ENCODE results near the gene CCDC28B.
"Not testable (repeated sequence)": the region's sequence is repeated elsewhere in the genome, so short reads cannot be mapped to it uniquely, and the experiment has no call there.

The CCDC28B gene

GRCh38 chr1:32200226-32201010 is at the start of gene CCDC28B:
Gene CCDC28B, plus strand, starts transcription at chr1:32200595. Its CDS starts 1,341 bp downstream, at chr1:32201936.
- H2AFZ ChIP-seq (ENCODE audit: low read length, unreplicated experiment): peak within 1 kb of the TSS; percentile 82
- peak within 1 kb of the TSS; percentile 96 for H3K4me3 ChIP-seq (ENCODE audit: low read depth, low read length)
- H3K36me3 ChIP-seq (ENCODE audit: insufficient read depth, low read length): 0 out of 2 replicates have a peak, but pooled peaks cover 4% of the 10 kb centered on the region
- H3K79me2 ChIP-seq (ENCODE audit: control insufficient read depth, insufficient read depth, low read length, unreplicated experiment): no peaks in the 10 kb centered on the region
- peak within 1 kb of the TSS; percentile 85 for H3K27ac ChIP-seq (ENCODE audit: low read depth, low read length)
- H3K27me3 ChIP-seq (ENCODE audit: insufficient read depth, low read length): no peaks in the 10 kb centered on the region
- peaks cover 36% of the 10 kb centered on the region for H3K4me1 ChIP-seq (ENCODE audit: control insufficient read depth, insufficient read depth, low read length, unreplicated experiment)

GRCh38 chr1:32150847-32151246 is 49.5 kb upstream of the CCDC28B start:
- Histone ChIP-seq H2AFZ (ENCODE audit: low read length, unreplicated experiment) (no peak overlapping the region), H3K4me3 (ENCODE audit: low read depth, low read length) (no peak overlapping the region), H3K4me1 (ENCODE audit: control insufficient read depth, insufficient read depth, low read length, unreplicated experiment) (peaks cover 12% of the 10 kb centered on the region), H3K27me3 (ENCODE audit: insufficient read depth, low read length) (no peaks in the 10 kb centered on the region), H3K27ac (ENCODE audit: low read depth, low read length) (peak overlapping the region; percentile 59), H3K36me3 (ENCODE audit: insufficient read depth, low read length) (peaks cover 3% of the 10 kb centered on the region), H3K79me2 (ENCODE audit: control insufficient read depth, insufficient read depth, low read length, unreplicated experiment) (peaks cover 63% of the 10 kb centered on the region)

DNA sequence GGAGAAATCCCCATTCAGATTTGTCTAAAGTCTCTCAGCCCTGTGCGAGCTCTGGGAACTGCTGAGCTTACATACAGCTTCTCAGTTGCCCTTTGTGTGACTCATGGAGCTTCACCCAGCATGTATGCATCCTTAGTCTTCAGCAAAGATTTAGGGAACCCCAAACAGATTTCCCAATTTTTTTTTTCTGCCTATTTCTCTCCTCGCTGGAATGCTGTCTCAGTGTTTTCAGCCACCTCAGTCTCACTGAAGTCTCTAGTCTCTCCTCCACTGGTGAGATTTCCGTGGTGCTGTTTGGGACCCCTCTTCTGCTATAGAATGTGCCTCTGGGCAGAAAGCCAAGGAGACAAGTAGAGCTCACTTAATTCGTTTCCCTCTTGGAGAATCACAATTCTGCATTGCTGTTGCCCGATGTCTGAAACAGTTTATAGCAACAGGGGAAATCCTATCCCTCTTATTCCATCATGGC is 49.0 kb upstream of the CCDC28B start:
- Histone ChIP-seq H3K79me2 (ENCODE audit: control insufficient read depth, insufficient read depth, low read length, unreplicated experiment) (peaks cover 58% of the 10 kb centered on the region), H3K4me3 (ENCODE audit: low read depth, low read length) (no peak overlapping the region), H3K27ac (ENCODE audit: low read depth, low read length) (peak overlapping the region; percentile 59)

DNA sequence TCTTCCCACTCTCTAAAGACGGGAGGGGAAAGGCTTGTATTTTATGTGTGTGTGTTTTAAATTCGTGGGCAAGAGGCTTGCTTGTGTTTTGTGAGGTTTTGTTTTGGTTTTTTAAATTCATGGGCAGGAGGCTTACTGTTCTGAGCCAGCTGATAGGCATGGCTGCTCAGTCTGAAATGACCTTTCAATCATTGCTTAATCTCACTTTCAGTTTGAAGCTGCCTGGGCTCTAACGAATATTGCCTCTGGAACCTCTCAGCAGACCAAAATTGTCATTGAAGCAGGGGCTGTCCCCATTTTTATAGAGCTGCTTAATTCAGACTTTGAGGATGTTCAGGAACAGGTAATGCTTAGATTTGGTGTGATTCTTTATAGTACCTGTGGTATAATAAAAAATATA is 41.2 kb upstream of the CCDC28B start:
- H3K27ac ChIP-seq (ENCODE audit: low read depth, low read length): no peak overlapping the region
- H2AFZ ChIP-seq (ENCODE audit: low read length, unreplicated experiment): no peak overlapping the region
- H3K4me1 ChIP-seq (ENCODE audit: control insufficient read depth, insufficient read depth, low read length, unreplicated experiment): no peaks in the 10 kb centered on the region
- no peaks in the 10 kb centered on the region for H3K27me3 ChIP-seq (ENCODE audit: insufficient read depth, low read length)
- no peaks in the 10 kb centered on the region for H3K79me2 ChIP-seq (ENCODE audit: control insufficient read depth, insufficient read depth, low read length, unreplicated experiment)
- H3K4me3 ChIP-seq (ENCODE audit: low read depth, low read length): no peak overlapping the region
- peaks cover 35% of the 10 kb centered on the region for H3K36me3 ChIP-seq (ENCODE audit: insufficient read depth, low read length)

More for the DNA sequence above, 49.0 kb upstream of the CCDC28B start:
- H3K36me3 ChIP-seq (ENCODE audit: insufficient read depth, low read length): peaks cover 8% of the 10 kb centered on the region
- no peak overlapping the region for H2AFZ ChIP-seq (ENCODE audit: low read length, unreplicated experiment)
- H3K4me1 ChIP-seq (ENCODE audit: control insufficient read depth, insufficient read depth, low read length, unreplicated experiment): peaks cover 12% of the 10 kb centered on the region
- no peaks in the 10 kb centered on the region for H3K27me3 ChIP-seq (ENCODE audit: insufficient read depth, low read length)

- Histone ChIP-seq H3K36me3 (ENCODE audit: insufficient read depth, low read length) (peaks cover 26% of the 10 kb centered on the region; the same call in 1 of the 2 replicates), H3K27ac (ENCODE audit: low read depth, low read length) (no peak overlapping the region), H3K79me2 (ENCODE audit: control insufficient read depth, insufficient read depth, low read length, unreplicated experiment) (no peaks in the 10 kb centered on the region), H2AFZ (ENCODE audit: low read length, unreplicated experiment) (no peak overlapping the region), H3K27me3 (ENCODE audit: insufficient read depth, low read length) (no peaks in the 10 kb centered on the region), H3K4me1 (ENCODE audit: control insufficient read depth, insufficient read depth, low read length, unreplicated experiment) (no peaks in the 10 kb centered on the region), H3K4me3 (ENCODE audit: low read depth, low read length) (no peak overlapping the region)
Measured at GRCh38 chr1:32163405-32163804, 37.0 kb upstream of the CCDC28B start.

- not testable (repeated sequence) for H3K79me2 ChIP-seq (ENCODE audit: control insufficient read depth, insufficient read depth, low read length, unreplicated experiment); H2AFZ ChIP-seq (ENCODE audit: low read length, unreplicated experiment); H3K4me3 ChIP-seq (ENCODE audit: low read depth, low read length); H3K27ac ChIP-seq (ENCODE audit: low read depth, low read length); H3K4me1 ChIP-seq (ENCODE audit: control insufficient read depth, insufficient read depth, low read length, unreplicated experiment); H3K27me3 ChIP-seq (ENCODE audit: insufficient read depth, low read length)
- peaks cover 35% of the 10 kb centered on the region for H3K36me3 ChIP-seq (ENCODE audit: insufficient read depth, low read length)
Measured at GRCh38 chr1:32165633-32166032, 34.8 kb upstream of the CCDC28B start.

DNA sequence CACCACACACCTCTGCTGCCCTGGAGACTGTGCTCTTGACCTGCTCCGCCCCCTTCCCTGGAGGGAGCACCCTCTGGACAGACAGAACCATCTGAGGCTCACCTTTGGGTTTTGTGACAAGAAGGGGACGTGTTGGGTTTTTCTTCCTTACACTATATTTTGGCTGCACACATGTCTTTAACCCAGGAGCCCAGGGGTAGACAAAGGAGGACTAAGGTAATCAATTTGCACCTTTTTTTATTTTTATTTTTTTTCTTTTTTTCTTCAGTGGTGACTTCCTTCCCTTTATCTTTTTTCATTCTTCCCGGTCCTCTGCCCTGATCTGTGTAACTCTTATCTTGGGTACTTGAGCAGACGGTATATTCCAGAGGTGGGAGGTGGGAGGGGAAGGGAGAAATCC is 29.4 kb upstream of the CCDC28B start:
- Histone ChIP-seq H3K36me3 (ENCODE audit: insufficient read depth, low read length) (peaks cover 26% of the 10 kb centered on the region), H3K79me2 (ENCODE audit: control insufficient read depth, insufficient read depth, low read length, unreplicated experiment) (no peaks in the 10 kb centered on the region), H3K4me1 (ENCODE audit: control insufficient read depth, insufficient read depth, low read length, unreplicated experiment) (peaks cover 13% of the 10 kb centered on the region), H3K4me3 (ENCODE audit: low read depth, low read length) (no peak overlapping the region), H3K27me3 (ENCODE audit: insufficient read depth, low read length) (no peaks in the 10 kb centered on the region), H3K27ac (ENCODE audit: low read depth, low read length) (no peak overlapping the region), H2AFZ (ENCODE audit: low read length, unreplicated experiment) (no peak overlapping the region)

DNA sequence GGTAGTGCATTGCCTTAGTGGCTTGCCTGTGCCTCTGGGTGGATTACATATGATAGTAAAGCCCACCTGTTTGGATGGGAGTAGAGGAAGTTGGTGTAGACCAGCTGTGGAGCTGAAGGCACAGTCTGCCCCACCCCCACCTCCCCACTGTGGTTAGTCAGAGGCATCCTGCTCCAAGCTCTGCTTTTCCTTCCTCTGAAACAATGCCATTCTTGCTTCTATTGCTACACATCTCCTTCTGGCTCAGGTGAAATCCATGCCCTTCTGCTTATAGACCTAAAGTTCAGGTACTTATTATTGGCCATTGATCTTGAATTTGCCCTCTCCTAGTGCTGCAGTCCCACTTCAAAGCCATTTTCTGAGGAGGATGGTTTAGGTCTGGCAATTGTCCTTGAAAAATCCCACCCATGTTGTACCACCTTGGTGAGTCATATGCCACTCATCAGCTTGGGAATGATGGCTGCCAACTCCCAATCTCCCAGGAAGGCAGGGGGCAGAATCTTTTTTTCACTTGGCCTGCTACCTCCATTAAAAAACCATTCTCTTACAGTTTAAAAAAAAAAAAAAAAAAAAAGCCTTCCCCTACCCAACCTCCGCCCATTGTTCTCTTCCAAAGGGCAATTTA is 27.7 kb upstream of the CCDC28B start:
- Histone ChIP-seq H3K36me3 (ENCODE audit: insufficient read depth, low read length) (peaks cover 21% of the 10 kb centered on the region), H2AFZ (ENCODE audit: low read length, unreplicated experiment) (no peak overlapping the region), H3K79me2 (ENCODE audit: control insufficient read depth, insufficient read depth, low read length, unreplicated experiment) (no peaks in the 10 kb centered on the region), H3K4me3 (ENCODE audit: low read depth, low read length) (no peak overlapping the region), H3K4me1 (ENCODE audit: control insufficient read depth, insufficient read depth, low read length, unreplicated experiment) (peaks cover 13% of the 10 kb centered on the region), H3K27ac (ENCODE audit: low read depth, low read length) (no peak overlapping the region), H3K27me3 (ENCODE audit: insufficient read depth, low read length) (no peaks in the 10 kb centered on the region)

DNA sequence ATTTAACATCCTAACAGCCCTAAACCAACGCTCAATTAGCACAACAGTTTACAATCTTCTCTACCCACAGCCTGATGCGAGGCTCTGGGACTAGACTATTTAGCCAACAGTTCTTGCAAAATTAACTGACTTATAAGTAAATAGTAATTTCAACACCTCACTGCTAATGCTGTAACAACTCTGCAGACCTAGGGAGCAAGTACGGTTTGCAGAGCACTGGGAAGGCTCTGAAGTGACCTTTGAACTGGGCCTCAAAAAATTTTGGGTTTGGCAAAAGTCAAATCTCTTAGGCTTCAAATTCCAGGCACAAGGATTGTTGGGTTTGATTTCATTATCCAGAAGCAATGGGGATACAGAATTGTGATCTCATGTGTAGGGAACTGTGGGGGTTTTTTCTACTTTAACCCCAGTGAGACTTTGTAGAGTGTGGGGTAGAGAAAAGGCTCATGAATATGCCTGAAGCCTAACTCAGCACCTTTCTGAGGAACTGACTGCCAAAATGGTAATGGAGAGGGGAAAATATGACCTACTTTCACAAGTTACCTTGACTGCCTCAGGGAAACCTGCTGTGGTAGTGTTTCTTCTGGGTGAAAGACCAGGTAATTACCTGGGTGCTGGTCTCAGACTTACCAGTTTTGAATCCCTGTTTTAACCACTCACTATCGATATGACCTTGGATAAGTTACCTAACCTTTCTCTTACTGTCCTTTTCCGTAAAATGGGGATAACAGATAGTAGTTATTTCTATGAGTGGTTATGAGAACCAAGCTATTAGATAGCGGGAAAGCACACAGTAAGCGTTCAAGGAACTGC is 21.8 kb upstream of the CCDC28B start:
- Histone ChIP-seq H3K4me1 (ENCODE audit: control insufficient read depth, insufficient read depth, low read length, unreplicated experiment) (peaks cover 16% of the 10 kb centered on the region), H2AFZ (ENCODE audit: low read length, unreplicated experiment) (peak overlapping the region; percentile 98), H3K4me3 (ENCODE audit: low read depth, low read length) (peak overlapping the region; percentile 90)

DNA sequence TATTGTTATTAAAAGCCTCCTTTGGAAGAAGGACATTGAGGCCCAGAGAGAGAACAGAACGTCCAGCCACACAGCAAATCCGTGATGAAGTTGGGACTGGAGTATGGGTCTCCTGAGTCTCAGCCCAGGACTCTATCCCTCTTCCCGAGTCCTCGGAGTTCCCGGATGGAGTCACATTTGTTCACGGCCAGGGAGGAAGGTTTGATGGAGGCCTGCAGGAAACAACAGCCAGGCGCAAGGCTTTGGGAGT is 21.3 kb upstream of the CCDC28B start:
- Histone ChIP-seq H2AFZ (ENCODE audit: low read length, unreplicated experiment) (peak overlapping the region; percentile 98), H3K36me3 (ENCODE audit: insufficient read depth, low read length) (peaks cover 3% of the 10 kb centered on the region), H3K27ac (ENCODE audit: low read depth, low read length) (peak overlapping the region; percentile 91), H3K79me2 (ENCODE audit: control insufficient read depth, insufficient read depth, low read length, unreplicated experiment) (peaks cover 36% of the 10 kb centered on the region), H3K4me3 (ENCODE audit: low read depth, low read length) (peak overlapping the region; percentile 90), H3K27me3 (ENCODE audit: insufficient read depth, low read length) (no peaks in the 10 kb centered on the region), H3K4me1 (ENCODE audit: control insufficient read depth, insufficient read depth, low read length, unreplicated experiment) (peaks cover 20% of the 10 kb centered on the region)

More for the DNA sequence above, 21.8 kb upstream of the CCDC28B start:
- Histone ChIP-seq H3K79me2 (ENCODE audit: control insufficient read depth, insufficient read depth, low read length, unreplicated experiment) (peaks cover 31% of the 10 kb centered on the region), H3K27ac (ENCODE audit: low read depth, low read length) (peak overlapping the region; percentile 91), H3K27me3 (ENCODE audit: insufficient read depth, low read length) (no peaks in the 10 kb centered on the region), H3K36me3 (ENCODE audit: insufficient read depth, low read length) (0 out of 2 replicates have a peak, but pooled peaks cover 1% of the 10 kb centered on the region)

All from ACC112 (cell line).